ENCODE results near the gene TBC1D9. TPM values are rescaled to one million over a fixed set of nuclear protein-coding genes. Genes with fewer than 3 reads are reported as not detected.

The TBC1D9 gene
- total RNA-seq, 6 experiments from 2014 or later = 6.6 to 17.9 (median 9.4) TPM

GRCh38 chr4:140732780-140733179 lies 23.4 kb downstream of the TBC1D9 start:
- Histone ChIP-seq H3K4me3 (no peak overlapping the region), H3K27me3 (no peaks in the 10 kb centered on the region), H3K36me3 (no peaks in the 10 kb centered on the region), H3K4me1 (peaks cover 0 to 15% (median 4%) of the 10 kb centered on the region in 4 donors), H3K9me3 (no peaks in the 10 kb centered on the region), H3K27ac (no peak overlapping the region)
- DNase-seq = no peak
- ATAC-seq = no peak
- intact Hi-C loops (cut with DNase I) = no loop called here
- TF ChIP-seq POLR2A (IDR thresholded peaks at IDR 0.05) (no peak), CTCF (IDR thresholded peaks at IDR 0.05) (no peak)
- 79% methylated on average over 2 of the region's 2 CpGs for WGBS (ENCODE audit: insufficient coverage, low coverage, low lambda C conversion rate, missing lambda C conversion rate)

- Histone ChIP-seq H3K27me3 (no peaks in the 10 kb centered on the region), H3K36me3 (no peaks in the 10 kb centered on the region), H3K4me1 (peaks cover 0 to 30% (median 8%) of the 10 kb centered on the region in 4 donors), H3K9me3 (no peaks in the 10 kb centered on the region), H3K27ac (no peak overlapping the region), H3K4me3 (no peak overlapping the region)
- 81% methylated on average over 6 of the region's 6 CpGs for WGBS (ENCODE audit: insufficient coverage, low coverage, low lambda C conversion rate, missing lambda C conversion rate)
- TF ChIP-seq POLR2A (IDR thresholded peaks at IDR 0.05) (no peak), CTCF (IDR thresholded peaks at IDR 0.05) (no peak)
- ATAC-seq = no peak
- intact Hi-C loops (cut with DNase I) = no loop called here
- DNase-seq = no peak
Measured at GRCh38 chr4:140729344-140730049, 26.7 kb downstream of the TBC1D9 start.

GRCh38 chr4:140726776-140727500 lies 29.2 kb downstream of the TBC1D9 start:
- Histone ChIP-seq H3K9me3 (no peaks in the 10 kb centered on the region), H3K27ac (no peak overlapping the region), H3K27me3 (no peaks in the 10 kb centered on the region), H3K4me1 (peaks cover 0 to 30% (median 8%) of the 10 kb centered on the region in 4 donors), H3K36me3 (no peaks in the 10 kb centered on the region), H3K4me3 (no peak overlapping the region)
- WGBS (ENCODE audit: insufficient coverage, low coverage, low lambda C conversion rate, missing lambda C conversion rate) = 56% methylated on average over 2 of the region's 3 CpGs
- intact Hi-C loops (cut with DNase I) = no loop called here
- ATAC-seq (peak; percentile 37 to 71 (median 50)), DNase-seq (no peak)
- TF ChIP-seq CTCF (IDR thresholded peaks at IDR 0.05) (no peak), POLR2A (IDR thresholded peaks at IDR 0.05) (no peak)

- H3K27ac ChIP-seq = no peak overlapping the region
- H3K4me3 ChIP-seq = no peak overlapping the region
- ATAC-seq = no peak
- intact Hi-C loops (cut with DNase I) = no loop called here
- no peaks in the 10 kb centered on the region for H3K36me3 ChIP-seq
- no peak for DNase-seq
- H3K9me3 ChIP-seq = no peaks in the 10 kb centered on the region
- TF ChIP-seq POLR2A (IDR thresholded peaks at IDR 0.05) (no peak), CTCF (IDR thresholded peaks at IDR 0.05) (no peak)
- peaks cover 0 to 36% (median 8%) of the 10 kb centered on the region in 4 donors for H3K4me1 ChIP-seq
- 76% methylated on average over 5 of the region's 5 CpGs for WGBS (ENCODE audit: insufficient coverage, low coverage, low lambda C conversion rate, missing lambda C conversion rate)
- H3K27me3 ChIP-seq = no peaks in the 10 kb centered on the region
Measured at GRCh38 chr4:140725556-140725955, 30.6 kb downstream of the TBC1D9 start.

All from right lobe of liver (tissue), 6 donors.